GM23248 (cell line): ENCODE data around the gene NDE1. TPM values are rescaled to one million over a fixed set of nuclear protein-coding genes. Genes with fewer than 3 reads are reported as not detected.

Experiments
- DNase-seq: peaks from one replicate; pipeline ENCODE4 v3.0.0-alpha.2; 2015
- H2AFZ ChIP-seq: fragments of 200-600 bp; sonication (generic); 2 replicates; pipeline ENCODE4 v1.6.1; 2016; ENCODE audit warnings: antibody characterized with exemption
- H3F3A ChIP-seq: fragments of 200-600 bp; sonication (generic); 2 replicates; pipeline ENCODE4 v1.6.1; 2016; ENCODE audit warnings: mild to moderate bottlenecking, antibody characterized with exemption, mixed run types; ENCODE audit not compliant: insufficient read depth
- H3K27ac ChIP-seq: fragments of 200-600 bp; sonication (generic); 2 replicates; pipeline ENCODE4 v1.5.1; 2016; ENCODE audit warnings: mild to moderate bottlenecking
- H3K27me3 ChIP-seq: fragments of 200-600 bp; sonication (generic); replicated peaks from 2 replicates; pipeline ENCODE4 v1.6.1; 2016; ENCODE audit warnings: mild to moderate bottlenecking; ENCODE audit not compliant: insufficient read depth
- H3K36me3 ChIP-seq: fragments of 200-600 bp; sonication (generic); 2 replicates; pipeline ENCODE4 v1.6.1; 2016; ENCODE audit warnings: low read depth, mild to moderate bottlenecking
- H3K4me1 ChIP-seq: fragments of 200-600 bp; sonication (generic); 2 replicates; pipeline ENCODE4 v1.6.1; 2016; ENCODE audit warnings: mild to moderate bottlenecking; ENCODE audit not compliant: insufficient read depth
- H3K4me2 ChIP-seq: fragments of 200-600 bp; sonication (generic); one replicate; pipeline ENCODE4 v1.6.1; 2016; ENCODE audit warnings: mild to moderate bottlenecking; ENCODE audit not compliant: unreplicated experiment
- H3K4me3 ChIP-seq: fragments of 200-600 bp; sonication (generic); 2 replicates; pipeline ENCODE4 v1.5.1; 2016; ENCODE audit warnings: mild to moderate bottlenecking
- H3K79me2 ChIP-seq: fragments of 200-600 bp; sonication (generic); 2 replicates; pipeline ENCODE4 v1.6.1; 2016; ENCODE audit warnings: mild to moderate bottlenecking; ENCODE audit not compliant: insufficient read depth
- H3K9ac ChIP-seq: fragments of 200-600 bp; sonication (generic); 2 replicates; pipeline ENCODE4 v1.6.1; 2016; ENCODE audit warnings: mild to moderate bottlenecking
- H3K9me2 ChIP-seq: fragments of 200-600 bp; sonication (generic); 2 replicates; pipeline ENCODE4 v1.6.1; 2016; ENCODE audit warnings: mixed run types, mild to moderate bottlenecking, moderate library complexity; ENCODE audit not compliant: insufficient read depth
- H3K9me3 ChIP-seq: fragments of 200-600 bp; sonication (generic); one replicate; pipeline ENCODE4 v1.6.1; 2017; ENCODE audit warnings: low read depth
- H4K20me1 ChIP-seq: fragments of 200-600 bp; sonication (generic); 2 replicates; pipeline ENCODE4 v1.6.0; 2016; ENCODE audit not compliant: insufficient read depth
- EZH2 ChIP-seq: fragments of 200-600 bp; sonication (generic); IDR thresholded peaks from 2 replicates; pipeline ENCODE4 v1.6.1; 2018; ENCODE audit warnings: antibody characterized with exemption, mild to moderate bottlenecking; ENCODE audit not compliant: insufficient read depth, poor library complexity, severe bottlenecking
- EZH2phosphoT487 ChIP-seq: fragments of 200-600 bp; sonication (generic); IDR thresholded peaks from 2 replicates; pipeline ENCODE4 v1.6.1; 2018; ENCODE audit warnings: antibody characterized with exemption, moderate library complexity, mild to moderate bottlenecking, low read depth; ENCODE audit not compliant: insufficient read depth
- WGBS, 2 experiments: methylation state at CpG; one replicate each; pipeline ENCODE4 v1.1.6; 2015 to 2017; ENCODE audit warnings: low lambda C conversion rate in 2 of 2, low coverage in 1 of 2; ENCODE audit errors: missing lambda C conversion rate in 2 of 2; 5-methylcytosine and 5-hydroxymethylcytosine counted together
- in situ Hi-C: fragments of 300-500 bp; cut with MboI; formaldehyde crosslinking; loops from 2 replicates; pipeline ENCODE4 v1.15.0; 2020
- polyA plus RNA-seq: library from polyadenylated mRNA; unstranded; fragments of >200 nt; fragmentation: Nextera tagmentation; extraction: Ambion mirVana; gene quantifications from 2 replicates; pipeline ENCODE4 v1.2.1, GENCODE V29; 2016
- total RNA-seq: library from RNA; depleted of rRNA; stranded (reverse); fragments of >200 nt; shearing (Covaris generic); gene quantifications from 2 replicates; pipeline ENCODE4 v1.2.3, GENCODE V29; 2014

NDE1 gene
- total and polyA plus RNA-seq, 2 experiments from 2014 or later = 31.2 to 37.8 TPM

- Histone ChIP-seq H3K9me2 (no peaks in the 10 kb centered on the region), H4K20me1 (no peaks in the 10 kb centered on the region), H3K9ac (no peak overlapping the region), H3K27ac (no peak overlapping the region), H3K9me3 (no peaks in the 10 kb centered on the region), H2AFZ (no peak overlapping the region), H3K4me3 (no peak overlapping the region), H3K27me3 (no peaks in the 10 kb centered on the region), H3K4me1 (peaks cover 19% of the 10 kb centered on the region), H3K79me2 (peaks cover 45% of the 10 kb centered on the region), H3F3A (peaks cover 29% of the 10 kb centered on the region), H3K36me3 (peaks cover 17% of the 10 kb centered on the region; the same call in 1 of the 2 replicates), H3K4me2 (no peak overlapping the region)
- no peak for TF ChIP-seq EZH2phosphoT487
- no peak for TF ChIP-seq EZH2
- in situ Hi-C loops = no loop called here
- DNase-seq = no peak
- 85% methylated on average over 10 of the region's 10 CpGs for WGBS, 2 experiments
These were observed 26.5 kb downstream of the NDE1 start for GRCh38 chr16:15676506-15676905.

- 85 to 92% methylated on average over 5 of the region's 5 CpGs for WGBS, 2 experiments
- no peak overlapping the region for H3K27ac ChIP-seq
- no peaks in the 10 kb centered on the region for H3K9me2 ChIP-seq
- H3K36me3 ChIP-seq = peaks cover 17% of the 10 kb centered on the region; the same call in 1 of the 2 replicates
- in situ Hi-C loops = no loop called here
- peaks cover 13% of the 10 kb centered on the region for H3K4me1 ChIP-seq
- H3K4me2 ChIP-seq = no peak overlapping the region
- no peak for DNase-seq
- peaks cover 24% of the 10 kb centered on the region for H3F3A ChIP-seq
- H3K9ac ChIP-seq = no peak overlapping the region
- H2AFZ ChIP-seq = no peak overlapping the region
- no peak for TF ChIP-seq EZH2phosphoT487
- TF ChIP-seq EZH2 = no peak
- peaks cover 45% of the 10 kb centered on the region for H3K79me2 ChIP-seq
- no peaks in the 10 kb centered on the region for H4K20me1 ChIP-seq
- no peaks in the 10 kb centered on the region for H3K9me3 ChIP-seq
- H3K27me3 ChIP-seq = no peaks in the 10 kb centered on the region
- H3K4me3 ChIP-seq = no peak overlapping the region
These were observed 27.4 kb downstream of the NDE1 start for GRCh38 chr16:15677447-15677846.

- Histone ChIP-seq H3K9me2 (no peaks in the 10 kb centered on the region), H2AFZ (peak overlapping the region; percentile 67; the same call in 1 of the 2 replicates), H3K27me3 (no peaks in the 10 kb centered on the region), H3F3A (peaks cover 6% of the 10 kb centered on the region; the same call in 1 of the 2 replicates), H3K36me3 (peaks cover 20% of the 10 kb centered on the region; the same call in 1 of the 2 replicates), H3K9ac (peak overlapping the region; percentile 34; the same call in 1 of the 2 replicates), H3K27ac (peak overlapping the region; percentile 71), H4K20me1 (no peaks in the 10 kb centered on the region), H3K79me2 (peaks cover 36% of the 10 kb centered on the region), H3K4me1 (peaks cover 3% of the 10 kb centered on the region), H3K9me3 (no peaks in the 10 kb centered on the region), H3K4me3 (no peak overlapping the region), H3K4me2 (peak overlapping the region; percentile 38)
- WGBS, 2 experiments = 17 to 20% methylated on average over 7 of the region's 7 CpGs
- peak; percentile 91 for DNase-seq
- in situ Hi-C loops = no loop called here
- no peak for TF ChIP-seq EZH2phosphoT487
- TF ChIP-seq EZH2 = no peak
These were observed 32.1 kb downstream of the NDE1 start for GRCh38 chr16:15682105-15682570.

GRCh38 chr16:15686287-15686686 lies 36.2 kb downstream of the NDE1 start:
- peaks cover 20% of the 10 kb centered on the region for H3F3A ChIP-seq
- no peaks in the 10 kb centered on the region for H4K20me1 ChIP-seq
- H2AFZ ChIP-seq = no peak overlapping the region
- TF ChIP-seq EZH2phosphoT487 (no peak), EZH2 (no peak)
- in situ Hi-C loops = no loop called here
- H3K36me3 ChIP-seq = peaks cover 25% of the 10 kb centered on the region; the same call in 1 of the 2 replicates
- peaks cover 19% of the 10 kb centered on the region for H3K4me1 ChIP-seq
- H3K79me2 ChIP-seq = peaks cover 30% of the 10 kb centered on the region
- no peak overlapping the region for H3K4me3 ChIP-seq
- WGBS, 2 experiments = 89 to 90% methylated on average over 2 of the region's 2 CpGs
- H3K9me2 ChIP-seq = no peaks in the 10 kb centered on the region
- no peak overlapping the region for H3K27ac ChIP-seq
- no peak for DNase-seq
- no peak overlapping the region for H3K4me2 ChIP-seq
- no peaks in the 10 kb centered on the region for H3K9me3 ChIP-seq
- H3K9ac ChIP-seq = no peak overlapping the region
- no peaks in the 10 kb centered on the region for H3K27me3 ChIP-seq

GRCh38 chr16:15689290-15689689 lies 39.2 kb downstream of the NDE1 start:
- H3K4me1 ChIP-seq = peaks cover 16% of the 10 kb centered on the region

More at GRCh38 chr16:15689290-15689689, 39.2 kb downstream of the NDE1 start:
- Histone ChIP-seq H3K4me3 (no peak overlapping the region), H3K36me3 (peaks cover 41% of the 10 kb centered on the region; the same call in 1 of the 2 replicates), H3K9ac (no peak overlapping the region), H3K27ac (peak overlapping the region; percentile 54; the same call in 1 of the 2 replicates), H3K4me2 (no peak overlapping the region), H3F3A (peaks cover 14% of the 10 kb centered on the region), H2AFZ (no peak overlapping the region), H3K79me2 (0 out of 2 replicates have a peak, but pooled peaks cover 13% of the 10 kb centered on the region), H3K9me3 (no peaks in the 10 kb centered on the region), H4K20me1 (no peaks in the 10 kb centered on the region), H3K27me3 (no peaks in the 10 kb centered on the region), H3K9me2 (no peaks in the 10 kb centered on the region)
- WGBS, 2 experiments = 78 to 80% methylated on average over 3 of the region's 3 CpGs
- DNase-seq = peak; percentile 66
- TF ChIP-seq EZH2phosphoT487 = no peak
- TF ChIP-seq EZH2 = no peak
- in situ Hi-C loops = no loop called here
